G401 (cell line): Measurements from ENCODE around the gene MMD. TPM values are rescaled to one million over a fixed set of nuclear protein-coding genes. Genes with fewer than 3 reads are reported as not detected.
"Not testable (repeated sequence)": the region's sequence is repeated elsewhere in the genome, so short reads cannot be mapped to it uniquely, and the experiment has no call there.

Experiments used
- DNase-seq: peaks from one replicate; pipeline ENCODE4 v3.0.0-alpha.2; 2015; ENCODE audit warnings: low spot score
- in situ Hi-C: cut with HindIII; loops from 2 replicates; pipeline ENCODE4 v1.10.0; 2016; ENCODE audit warnings: low sequenced_read_pairs, mixed read lengths
- total RNA-seq: library from RNA; depleted of rRNA; stranded (reverse); fragments of >200 nt; shearing (Covaris generic); gene quantifications from 2 replicates; pipeline ENCODE4 v1.2.3, GENCODE V29; 2014

MMD gene
- total RNA-seq, 1 experiment from 2014 or later: 7.5 TPM

- in situ Hi-C loops: no loop called here
- no peak for DNase-seq
Observed at GRCh38 chr17:55426851-55427586, 5.4 kb upstream of the MMD start.

GRCh38 chr17:55424893-55425540, 3.4 kb upstream of the MMD start:
- in situ Hi-C loops: no loop called here

GRCh38 chr17:55423535-55423934, 1.9 kb upstream of the MMD start:
- DNase-seq: no peak
- in situ Hi-C loops: no loop called here

More at GRCh38 chr17:55424893-55425540, 3.4 kb upstream of the MMD start:
- no peak for DNase-seq

DNA sequence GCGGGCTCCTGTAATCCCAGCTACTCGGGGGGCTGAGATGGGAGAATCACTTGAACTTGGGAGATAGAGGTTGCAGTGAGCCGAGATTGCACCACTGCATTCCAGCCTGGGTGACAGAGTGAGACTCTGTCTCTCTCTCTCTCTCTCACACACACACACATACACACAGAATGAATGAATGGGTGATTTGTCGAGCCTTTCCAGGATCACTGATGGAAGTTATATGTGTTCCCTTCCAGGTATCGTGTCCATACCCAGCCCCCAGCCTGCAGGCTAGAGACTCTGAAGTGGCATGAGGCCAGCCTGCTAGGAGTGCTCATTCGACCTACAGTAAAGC, 1.2 kb upstream of the MMD start:
- DNase-seq, in situ Hi-C loops: not testable (repeated sequence)

GRCh38 chr17:55420776-55421178, 858 bp downstream of the MMD start:
- in situ Hi-C loops: no loop called here
- DNase-seq: peak; percentile 23

DNA sequence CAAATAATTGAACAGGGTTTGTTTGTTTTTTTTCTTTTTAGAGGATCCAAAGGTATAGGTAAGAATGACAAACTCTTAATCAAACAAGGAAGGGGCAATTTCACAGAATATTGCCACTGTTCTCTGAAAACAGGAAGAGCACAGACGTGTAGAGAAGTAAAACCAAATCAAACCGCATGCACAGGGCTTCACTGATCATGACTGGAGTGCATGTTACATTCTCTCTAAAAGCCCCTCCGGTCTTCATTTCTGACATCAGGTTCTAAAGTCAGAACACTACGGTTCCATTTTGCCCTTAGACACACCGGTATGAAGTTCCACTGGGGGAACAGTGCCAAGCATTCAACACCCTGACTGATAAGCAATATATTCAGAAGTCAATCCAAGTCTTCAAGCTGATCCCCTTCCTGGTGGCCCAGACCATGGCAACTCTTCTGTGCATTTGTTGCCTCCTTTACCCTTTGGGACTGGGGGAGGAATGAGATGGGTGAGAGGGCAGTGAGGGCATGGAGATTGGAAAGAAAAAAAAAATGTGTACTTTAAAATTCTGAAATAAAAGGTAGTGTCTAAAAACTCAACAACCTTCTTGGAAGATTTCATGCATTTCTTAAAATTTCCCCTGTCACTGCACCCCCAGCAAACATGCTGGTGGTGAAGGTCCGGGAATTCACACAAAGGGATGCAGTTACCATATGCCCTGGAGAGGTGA, 1.4 kb downstream of the MMD start:
- peak; percentile 11 for DNase-seq
- in situ Hi-C loops: no loop called here

DNA sequence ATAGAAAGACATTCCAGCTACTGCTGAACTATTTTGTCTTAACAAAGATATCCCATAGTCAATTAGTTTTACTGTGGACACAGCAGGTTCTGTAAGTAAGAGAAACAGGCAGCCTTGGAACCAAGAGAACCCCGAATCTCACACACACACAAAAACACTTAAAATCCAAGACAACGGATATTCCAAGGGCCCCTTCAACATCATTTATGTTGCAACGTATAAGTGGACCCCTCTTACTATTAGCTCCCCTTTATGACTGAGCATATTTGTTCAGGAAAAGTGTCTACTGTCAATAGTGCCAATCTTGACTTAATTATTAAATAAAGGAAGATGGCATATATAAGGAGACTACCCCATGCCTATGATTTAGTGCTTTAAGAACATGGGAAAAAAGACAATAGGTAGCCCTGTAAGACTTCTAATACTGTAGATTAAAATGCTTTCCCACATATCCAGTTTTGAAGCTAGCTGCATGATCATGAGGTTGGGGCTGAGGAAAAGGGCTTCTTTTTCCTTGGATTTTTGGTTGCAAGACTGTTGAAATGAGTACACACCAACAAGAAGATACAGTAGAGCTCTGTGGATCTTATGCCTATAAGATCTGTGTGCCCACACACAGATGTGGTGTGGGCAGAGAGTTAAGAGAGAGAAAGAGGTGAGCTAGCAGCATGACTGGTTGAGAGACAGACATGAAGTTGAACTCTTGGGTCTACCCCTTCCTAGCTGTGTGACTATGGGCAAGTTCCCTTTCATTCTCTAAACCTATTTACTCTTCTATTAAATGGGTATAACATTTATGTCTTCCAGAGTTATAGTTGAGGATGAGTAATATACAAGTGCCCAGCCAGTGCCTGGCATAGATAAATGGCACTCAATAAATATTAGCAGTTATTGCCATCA, 3.0 kb downstream of the MMD start:
- in situ Hi-C loops: no loop called here

DNA sequence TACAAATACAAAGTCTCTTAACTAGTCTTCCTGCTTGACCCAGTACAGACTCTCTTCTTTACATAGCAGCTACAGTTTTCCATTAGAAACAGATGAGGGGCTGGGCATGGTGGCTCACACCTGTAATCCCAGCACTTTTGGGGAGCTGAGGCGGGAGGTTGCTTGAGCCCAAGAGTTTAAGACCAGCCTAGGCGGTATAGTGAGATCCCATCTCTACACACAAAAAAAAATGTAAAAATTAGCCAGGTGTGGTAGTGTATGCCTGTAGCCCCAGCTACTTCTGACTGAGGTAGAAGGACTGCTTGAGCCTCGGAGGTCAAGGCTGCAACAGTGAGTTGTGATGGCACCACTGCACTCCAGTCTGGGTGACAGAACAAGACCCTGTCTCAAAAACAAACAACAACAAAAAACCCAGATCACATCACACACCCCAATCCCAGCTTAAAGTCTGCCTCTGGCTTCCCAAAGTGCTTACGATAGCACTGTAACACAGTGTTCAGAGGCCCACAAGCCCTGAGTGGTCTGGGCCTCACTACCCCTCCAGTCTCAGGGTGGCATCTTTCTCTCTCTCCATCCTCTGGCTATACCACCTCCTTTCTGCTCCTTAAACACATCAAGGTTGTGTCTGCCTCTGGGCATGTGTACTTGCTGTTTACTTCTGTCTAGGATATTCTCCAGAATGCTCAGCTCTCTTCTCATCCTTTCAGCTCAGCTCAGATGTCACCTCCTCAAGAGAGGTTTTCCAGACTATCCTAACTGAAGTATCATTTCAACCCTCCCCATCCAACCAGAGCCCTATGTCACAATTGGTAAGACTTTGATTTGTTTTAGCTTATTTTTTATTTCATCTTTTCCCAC, 4.0 kb downstream of the MMD start:
- in situ Hi-C loops: no loop called here
- DNase-seq: no peak

More for the DNA sequence above, 3.0 kb downstream of the MMD start:
- no peak for DNase-seq

- in situ Hi-C loops: no loop called here
Observed at GRCh38 chr17:55416470-55417052, 5.1 kb downstream of the MMD start.

DNA sequence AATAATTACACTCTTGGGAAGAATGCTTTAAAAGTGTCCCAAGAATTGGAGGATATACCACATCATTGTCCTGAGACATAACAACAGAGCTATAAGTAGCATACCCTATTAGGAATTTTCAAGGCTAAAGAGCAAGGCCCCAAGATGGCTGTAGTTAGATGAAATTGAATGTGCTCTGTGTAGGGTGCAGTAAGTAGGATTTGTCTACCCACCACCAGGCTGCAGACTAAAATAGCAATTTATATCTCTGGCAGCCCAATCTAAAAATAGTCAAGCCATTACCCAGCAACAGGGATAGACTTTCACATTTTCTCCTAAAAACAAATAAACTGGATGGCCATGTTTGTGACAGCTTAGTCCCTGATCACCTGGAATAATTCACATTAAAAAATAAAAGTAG, 5.6 kb downstream of the MMD start:
- in situ Hi-C loops: no loop called here

More at GRCh38 chr17:55416470-55417052, 5.1 kb downstream of the MMD start:
- DNase-seq: no peak

GRCh38 chr17:55414983-55415382, 6.7 kb downstream of the MMD start:
- no peak for DNase-seq
- in situ Hi-C loops: no loop called here

More for the DNA sequence above, 5.6 kb downstream of the MMD start:
- no peak for DNase-seq

DNA sequence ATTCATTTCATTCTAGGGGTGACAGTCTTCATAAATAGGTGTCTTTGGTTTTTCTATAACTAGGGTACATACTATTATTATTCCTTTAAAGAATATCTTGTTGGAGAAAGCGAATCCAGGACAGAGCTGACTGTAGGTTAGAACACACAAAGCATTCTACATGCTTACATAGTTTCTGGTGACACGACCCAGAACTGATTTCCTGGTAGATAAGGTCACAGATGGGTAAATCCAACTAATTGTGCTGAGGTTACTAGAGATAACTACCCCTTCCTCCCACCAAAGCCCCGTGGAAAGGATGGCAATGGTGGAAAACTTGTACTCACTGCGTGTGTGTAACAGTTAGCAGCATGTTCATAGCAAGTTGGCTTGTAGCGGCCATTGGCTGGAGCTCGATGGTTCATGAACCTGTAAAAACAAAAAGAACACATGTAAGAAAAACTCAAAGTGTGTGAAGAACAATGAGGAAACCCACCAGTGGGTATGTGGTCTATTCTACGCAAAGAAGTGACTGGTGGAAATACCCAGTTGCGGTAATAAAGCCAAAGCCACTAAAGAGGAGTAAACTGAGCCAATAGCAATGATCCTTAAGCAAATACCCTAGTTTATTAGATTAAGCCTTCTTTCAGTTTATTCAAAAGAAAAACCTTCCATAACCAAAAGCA, 7.7 kb downstream of the MMD start:
- no peak for DNase-seq
- in situ Hi-C loops: no loop called here

GRCh38 chr17:55411463-55411855, 10.2 kb downstream of the MMD start:
- in situ Hi-C loops: no loop called here
- no peak for DNase-seq

GRCh38 chr17:55410722-55411462, 10.7 kb downstream of the MMD start:
- in situ Hi-C loops: no loop called here
- no peak for DNase-seq

- DNase-seq: no peak
- in situ Hi-C loops: no loop called here
Observed at GRCh38 chr17:55409030-55409800, 12.4 kb downstream of the MMD start.
